ENCODE measurements around the gene RAB9A.
"Not testable (repeated sequence)": the region's sequence is repeated elsewhere in the genome, so short reads cannot be mapped to it uniquely, and the experiment has no call there.

The RAB9A gene

GRCh38 chrX:13688958-13689740, at the start of gene RAB9A:
Gene RAB9A (plus strand): TSS chrX:13689128. CDS start chrX:13708747, 19,619 bp downstream.
- peaks cover 5% of the 10 kb centered on the region for H3K36me3 Mint-ChIP-seq (ENCODE audit: low read depth)
- H3K27ac Mint-ChIP-seq: peak within 1 kb of the TSS; percentile 97
- no peak for TF ChIP-seq CTCF (IDR thresholded peaks at IDR 0.05)
- H3K9me3 Mint-ChIP-seq: peaks cover 29% of the 10 kb centered on the region
- DNase-seq: peak; percentile 92
- H3K4me3 Mint-ChIP-seq: peak within 1 kb of the TSS; percentile 95
- peaks cover 37% of the 10 kb centered on the region for H3K4me1 Mint-ChIP-seq
- H3K27me3 Mint-ChIP-seq (ENCODE audit: low read depth, poor library complexity): no peaks in the 10 kb centered on the region

GRCh38 chrX:13641684-13642083, 47.2 kb upstream of the RAB9A start:
- H3K36me3 Mint-ChIP-seq (ENCODE audit: low read depth); H3K4me3 Mint-ChIP-seq: not testable (repeated sequence)
- H3K9me3 Mint-ChIP-seq: peaks cover 41% of the 10 kb centered on the region

GRCh38 chrX:13645464-13646153, 43.3 kb upstream of the RAB9A start:
- DNase-seq: no peak
- TF ChIP-seq CTCF (IDR thresholded peaks at IDR 0.05): no peak
- Mint-ChIP-seq H3K27ac (no peak overlapping the region), H3K9me3 (peaks cover 27% of the 10 kb centered on the region), H3K36me3 (ENCODE audit: low read depth) (no peaks in the 10 kb centered on the region), H3K4me3 (no peak overlapping the region), H3K27me3 (ENCODE audit: low read depth, poor library complexity) (peaks cover 2% of the 10 kb centered on the region), H3K4me1 (peaks cover 5% of the 10 kb centered on the region)

More at GRCh38 chrX:13641684-13642083, 47.2 kb upstream of the RAB9A start:
- H3K27me3 Mint-ChIP-seq (ENCODE audit: low read depth, poor library complexity); H3K4me1 Mint-ChIP-seq; H3K27ac Mint-ChIP-seq; DNase-seq: not testable (repeated sequence)

GRCh38 chrX:13646154-13646549, 42.8 kb upstream of the RAB9A start:
- TF ChIP-seq CTCF (IDR thresholded peaks at IDR 0.05): peak; percentile 53
- Mint-ChIP-seq H3K4me3 (no peak overlapping the region), H3K9me3 (peaks cover 27% of the 10 kb centered on the region), H3K36me3 (ENCODE audit: low read depth) (no peaks in the 10 kb centered on the region), H3K27me3 (ENCODE audit: low read depth, poor library complexity) (peaks cover 2% of the 10 kb centered on the region), H3K27ac (no peak overlapping the region), H3K4me1 (peaks cover 5% of the 10 kb centered on the region)
- peak; percentile 57 for DNase-seq

- H3K27me3 Mint-ChIP-seq (ENCODE audit: low read depth, poor library complexity): peaks cover 2% of the 10 kb centered on the region
- no peak overlapping the region for H3K27ac Mint-ChIP-seq
- no peak for TF ChIP-seq CTCF (IDR thresholded peaks at IDR 0.05)
- H3K9me3 Mint-ChIP-seq: peaks cover 30% of the 10 kb centered on the region
- H3K36me3 Mint-ChIP-seq (ENCODE audit: low read depth): no peaks in the 10 kb centered on the region
- peaks cover 10% of the 10 kb centered on the region for H3K4me1 Mint-ChIP-seq
- H3K4me3 Mint-ChIP-seq: no peak overlapping the region
- DNase-seq: no peak
Observed at GRCh38 chrX:13647709-13648212, 41.2 kb upstream of the RAB9A start.

- not testable (repeated sequence) for H3K36me3 Mint-ChIP-seq (ENCODE audit: low read depth); H3K27ac Mint-ChIP-seq; H3K4me3 Mint-ChIP-seq; H3K27me3 Mint-ChIP-seq (ENCODE audit: low read depth, poor library complexity); DNase-seq
- H3K9me3 Mint-ChIP-seq: peaks cover 30% of the 10 kb centered on the region
- H3K4me1 Mint-ChIP-seq: peaks cover 10% of the 10 kb centered on the region
Observed at GRCh38 chrX:13648336-13648735, 40.6 kb upstream of the RAB9A start.

All from nephron progenitor cell (in vitro differentiated cells).